Endothelial cell of umbilical vein (primary cell): ENCODE data around the gene KRT81. TPM values are rescaled to one million over a fixed set of nuclear protein-coding genes. Genes with fewer than 3 reads are reported as not detected.

Source experiments
- BruUV-seq: library from RNA; stranded (reverse); fragments of 400-500 nt; replicated peaks from 2 replicates; lab custom pipeline; 2021; lab: Mats Ljungman, UMichigan
- CTCF ChIA-PET: fragments of 300-600, 350-600 bp; sonication (Branson Sonifier 250); formaldehyde crosslinking; loops from one replicate; lab custom pipeline; 2021; ENCODE audit warnings: antibody characterized with exemption, inconsistent platforms; lab: Charles Lee
- POLR2A ChIA-PET: fragments of 300-600, 350-600 bp; sonication (Branson Sonifier 250); formaldehyde crosslinking; loops from one replicate; lab custom pipeline; 2021; ENCODE audit warnings: antibody characterized with exemption, inconsistent platforms; lab: Charles Lee
- DNase-seq: peaks from one replicate; pipeline ENCODE4 v3.0.0-alpha.2; 2011; ENCODE audit warnings: low read depth, low spot score
- FAIRE-seq: peaks from 2 replicates; lab custom pipeline; 2011; peaks lifted over from hg19 to GRCh38; lab: Jason Lieb, UNC
- H2AFZ ChIP-seq: 2 replicates; pipeline ENCODE4 v1.6.0; 2012; ENCODE audit warnings: low read depth, low read length, control low read depth, inconsistent platforms
- H3K27ac ChIP-seq: 2 replicates; pipeline ENCODE4 v1.5.1; 2011; ENCODE audit warnings: low read depth, mild to moderate bottlenecking, control low read depth, low read length, moderate library complexity; ENCODE audit not compliant: insufficient read depth
- H3K27me3 ChIP-seq, 2 experiments: 2 replicates each; pipeline versions ENCODE4 v1.6.0 to v1.6.1; 2011; ENCODE audit warnings: low read length in 2 of 2, mixed read lengths in 1 of 2; ENCODE audit not compliant: control insufficient read depth in 2 of 2, insufficient read depth in 2 of 2
- H3K36me3 ChIP-seq, 2 experiments: 2 replicates in 1 of 2; 3 replicates in 1 of 2; pipeline ENCODE4 v1.5.1; 2011; ENCODE audit warnings: low read length in 2 of 2, mild to moderate bottlenecking in 1 of 2, moderate library complexity in 1 of 2; ENCODE audit not compliant: control insufficient read depth in 2 of 2, insufficient read depth in 2 of 2; ENCODE audit errors: extremely low read depth in 1 of 2
- H3K4me1 ChIP-seq: 3 replicates; pipeline ENCODE4 v1.5.1; 2011; ENCODE audit warnings: mild to moderate bottlenecking, low read length; ENCODE audit not compliant: control insufficient read depth, insufficient read depth; ENCODE audit errors: extremely low read depth
- H3K4me2 ChIP-seq: 2 replicates; pipeline ENCODE4 v1.6.1; 2011; ENCODE audit warnings: low read length, control low read depth, mixed read lengths; ENCODE audit not compliant: insufficient read depth
- H3K4me3 ChIP-seq, 3 experiments: fragments of 200-600 bp in 1 of 3; sonication (generic), shearing (Covaris generic) in 1 of 3; replicated peaks in 1 of 3; 2 replicates each; pipeline ENCODE4 v1.5.1; 2011 to 2016; ENCODE audit warnings: control low read depth in 3 of 3, low read length in 3 of 3, mild to moderate bottlenecking in 2 of 3, inconsistent platforms in 1 of 3, low read depth in 1 of 3, moderate library complexity in 1 of 3; ENCODE audit not compliant: insufficient read depth in 1 of 3
- H3K79me2 ChIP-seq: 2 replicates; pipeline ENCODE4 v1.6.0; 2012; ENCODE audit warnings: low read length, inconsistent platforms; ENCODE audit not compliant: control insufficient read depth, insufficient read depth
- H3K9ac ChIP-seq: replicated peaks from 2 replicates; pipeline ENCODE3; 2011; ENCODE audit warnings: low read length, control low read depth; ENCODE audit not compliant: insufficient read depth; ENCODE audit errors: extremely low read depth
- H3K9me1 ChIP-seq: replicated peaks from 3 replicates; pipeline ENCODE4 v1.6.0; 2011; ENCODE audit warnings: mild to moderate bottlenecking, low read length; ENCODE audit not compliant: control insufficient read depth, insufficient read depth; ENCODE audit errors: extremely low read depth
- H3K9me3 ChIP-seq: replicated peaks from 2 replicates; pipeline ENCODE4 v1.5.1; 2012; ENCODE audit warnings: low read length, inconsistent platforms; ENCODE audit not compliant: control insufficient read depth, insufficient read depth
- H4K20me1 ChIP-seq: replicated peaks from 2 replicates; pipeline ENCODE3; 2011; ENCODE audit warnings: mild to moderate bottlenecking, low read length; ENCODE audit not compliant: control insufficient read depth, insufficient read depth; ENCODE audit errors: extremely low read depth
- GATA2 ChIP-seq: IDR thresholded peaks from 2 replicates; pipeline ENCODE4 v1.7.0; 2011; ENCODE audit warnings: low read depth, mild to moderate bottlenecking, moderate library complexity, mixed read lengths, low read length; ENCODE audit not compliant: insufficient read length, insufficient read depth
- JUN ChIP-seq: IDR thresholded peaks from 2 replicates; pipeline ENCODE4 v1.6.1; 2011; ENCODE audit warnings: borderline replicate concordance, low read depth; ENCODE audit not compliant: insufficient read length, insufficient read depth
- MAX ChIP-seq: IDR thresholded peaks from 2 replicates; pipeline ENCODE4 v1.6.1; 2011; ENCODE audit not compliant: insufficient read depth, insufficient read length
- dilution Hi-C: fragments of 300-500 bp; cut with MboI; formaldehyde crosslinking; loops from one replicate; pipeline ENCODE4 v1.15.0; 2019; ENCODE audit warnings: low sequenced_read_pairs; ENCODE audit not compliant: extremely low pct_ligation_motif_present
- intact Hi-C: fragments of 100-400 bp; cut with micrococcal nuclease; formaldehyde crosslinking; loops from one replicate; pipeline ENCODE4 v1.10.0; 2022
- polyA plus RNA-seq, 4 experiments: library from polyadenylated mRNA; depleted of rRNA in 3 of 4; stranded (reverse) in 3 of 4; unstranded in 1 of 4; fragments of >200 nt; gene quantifications; 2 replicates each; pipeline versions ENCODE4 v1.2.1 to v1.2.3, GENCODE V29; 2011 to 2012; ENCODE audit warnings: missing spikeins in 1 of 4
- total RNA-seq: library from RNA; stranded (reverse); gene quantifications from 2 replicates; pipeline ENCODE4 v1.2.3, GENCODE V29; 2021

Gene KRT81
- total and polyA plus RNA-seq, 2 donors (not counting 3 experiments of a cell fraction or from before 2014, with no cell fraction given), result not detected

GRCh38 chr12:52311285-52311648, 19.9 kb upstream of the KRT81 start:
- H3K4me1 ChIP-seq, result no peaks in the 10 kb centered on the region
- H2AFZ ChIP-seq, result no peak overlapping the region
- H4K20me1 ChIP-seq, result no peaks in the 10 kb centered on the region
- peaks cover 63% of the 10 kb centered on the region in 2 experiments for H3K27me3 ChIP-seq
- H3K79me2 ChIP-seq, result no peaks in the 10 kb centered on the region
- ChIA-PET POLR2A (interaction anchor here (0.6 kb wide), 1 partner anchor 8 kb away, joined by 5 read pairs; no protein-coding TSS in a partner anchor), CTCF (interaction anchor here (0.7 to 3.7 kb wide), 11 partner anchors 8 to 554 kb away, joined by 3 to 32 read pairs (median 4); no protein-coding TSS in a partner anchor)
- H3K4me2 ChIP-seq, result no peak overlapping the region
- DNase-seq (no peak), FAIRE-seq (no peak)
- TF ChIP-seq MAX, result no peak
- TF ChIP-seq JUN, result no peak
- no peak overlapping the region for H3K9ac ChIP-seq
- dilution Hi-C loops (no loop called here), intact Hi-C loops (no loop called here)
- BruUV-seq, result no TSS peak
- no peak overlapping the region for H3K27ac ChIP-seq
- no peaks in the 10 kb centered on the region for H3K9me1 ChIP-seq
- H3K4me3 ChIP-seq, result no peak overlapping the region
- H3K9me3 ChIP-seq, result no peaks in the 10 kb centered on the region
- no peaks in the 10 kb centered on the region for H3K36me3 ChIP-seq

GRCh38 chr12:52310622-52311284, 19.4 kb upstream of the KRT81 start:
- intact Hi-C loops (no loop called here), dilution Hi-C loops (no loop called here)
- BruUV-seq, result no TSS peak
- no peak overlapping the region for H3K4me2 ChIP-seq
- no peak overlapping the region for H3K4me3 ChIP-seq
- H2AFZ ChIP-seq, result no peak overlapping the region
- TF ChIP-seq JUN, result no peak
- no peak for TF ChIP-seq GATA2
- no peaks in the 10 kb centered on the region for H3K79me2 ChIP-seq
- no peaks in the 10 kb centered on the region for H4K20me1 ChIP-seq
- POLR2A ChIA-PET, result interaction anchor here (0.6 kb wide), 1 partner anchor 8 kb away, joined by 5 read pairs; no protein-coding TSS in a partner anchor
- no peak overlapping the region for H3K27ac ChIP-seq
- H3K4me1 ChIP-seq, result no peaks in the 10 kb centered on the region
- no peaks in the 10 kb centered on the region for H3K9me1 ChIP-seq
- FAIRE-seq (no peak), DNase-seq (no peak)
- H3K36me3 ChIP-seq, result no peaks in the 10 kb centered on the region
- H3K9ac ChIP-seq, result no peak overlapping the region
- H3K27me3 ChIP-seq, result peaks cover 65% of the 10 kb centered on the region in 2 experiments
- CTCF ChIA-PET, result interaction anchor here (0.7 to 3.7 kb wide), 11 partner anchors 8 to 555 kb away, joined by 3 to 32 read pairs (median 4); no protein-coding TSS in a partner anchor
- H3K9me3 ChIP-seq, result no peaks in the 10 kb centered on the region
